ENCODE data around the gene MAPK8.

MAPK8 gene
- long read RNA-seq, full-length matches to known transcripts: 5 of 24 reads
- long read RNA-seq, partial matches to known transcripts: 1 of 24 reads
- long read RNA-seq, other reads (novel, unspliced or antisense): 18 of 24 reads

- DNase-seq (ENCODE audit: low read depth in 1 of 2, low spot score in 1 of 2): peak; percentile 79 to 92
- Histone ChIP-seq H3K4me3 (replicated peaks; ENCODE audit: insufficient read depth, low read length) (peak within 1 kb of the TSS; percentile 72), H3K27ac (replicated peaks) (peak within 1 kb of the TSS; percentile 56), H3K27me3 (ENCODE audit: insufficient read depth, poor library complexity, severe bottlenecking) (no peaks in the 10 kb centered on the region)
- TF ChIP-seq POLR2AphosphoS5 (IDR thresholded peaks at IDR 0.05; ENCODE audit: low read depth): peak; percentile 41; the same call in 1 of the 2 replicates
- TF ChIP-seq SPI1 (IDR thresholded peaks at IDR 0.05; ENCODE audit: borderline replicate concordance, low read depth): no peak
- TF ChIP-seq GABPA (IDR thresholded peaks at IDR 0.05; ENCODE audit: low read depth): no peak
- no peak for TF ChIP-seq CTCF (IDR thresholded peaks at IDR 0.05; ENCODE audit: insufficient read depth, low read length)
These were observed at the start of gene MAPK8 for GRCh38 chr10:48306265-48306869. Gene MAPK8, plus strand, starts transcription at chr10:48306677. Its CDS starts 94,984 bp downstream, at chr10:48401661.

GRCh38 chr10:48257407-48257961 lies 49.0 kb upstream of the MAPK8 start:
- DNase-seq (ENCODE audit: low read depth in 1 of 2, low spot score in 1 of 2): no peak
- no peak overlapping the region for H3K4me3 ChIP-seq (replicated peaks; ENCODE audit: insufficient read depth, low read length)
- peaks cover 5% of the 10 kb centered on the region for H3K27me3 ChIP-seq (ENCODE audit: insufficient read depth, poor library complexity, severe bottlenecking)
- TF ChIP-seq CTCF (IDR thresholded peaks at IDR 0.05; ENCODE audit: insufficient read depth, low read length) (no peak), SPI1 (IDR thresholded peaks at IDR 0.05; ENCODE audit: borderline replicate concordance, low read depth) (no peak), POLR2AphosphoS5 (IDR thresholded peaks at IDR 0.05; ENCODE audit: low read depth) (no peak), REST (IDR thresholded peaks at IDR 0.05; ENCODE audit: insufficient replicate concordance, low read depth) (no peak)
- H3K27ac ChIP-seq (replicated peaks): no peak overlapping the region

GRCh38 chr10:48258105-48258504 lies 48.4 kb upstream of the MAPK8 start:
- Histone ChIP-seq H3K27me3 (ENCODE audit: insufficient read depth, poor library complexity, severe bottlenecking) (peaks cover 7% of the 10 kb centered on the region), H3K27ac (replicated peaks) (no peak overlapping the region), H3K4me3 (replicated peaks; ENCODE audit: insufficient read depth, low read length) (no peak overlapping the region)
- TF ChIP-seq POLR2AphosphoS5 (IDR thresholded peaks at IDR 0.05; ENCODE audit: low read depth) (no peak), CTCF (IDR thresholded peaks at IDR 0.05; ENCODE audit: insufficient read depth, low read length) (no peak), SPI1 (IDR thresholded peaks at IDR 0.05; ENCODE audit: borderline replicate concordance, low read depth) (no peak), GABPA (IDR thresholded peaks at IDR 0.05; ENCODE audit: low read depth) (no peak), REST (IDR thresholded peaks at IDR 0.05; ENCODE audit: insufficient replicate concordance, low read depth) (no peak)
- DNase-seq (ENCODE audit: low read depth in 1 of 2, low spot score in 1 of 2): no peak
